Measurements from ENCODE around the gene COL9A1.

The COL9A1 gene

GRCh38 chr6:70285201-70285600 lies 17.7 kb downstream of the COL9A1 start:
- DNase-seq: no peak

GRCh38 chr6:70282919-70283461 lies 19.9 kb downstream of the COL9A1 start:
- no peak for DNase-seq

GRCh38 chr6:70282312-70282918 lies 20.5 kb downstream of the COL9A1 start:
- no peak for DNase-seq

GRCh38 chr6:70281923-70282311 lies 21.0 kb downstream of the COL9A1 start:
- no peak for DNase-seq

- no peak for DNase-seq
These were observed 22.5 kb downstream of the COL9A1 start for GRCh38 chr6:70280400-70280853.

- no peak for DNase-seq
These were observed 25.4 kb downstream of the COL9A1 start for GRCh38 chr6:70277470-70277869.

GRCh38 chr6:70274338-70274737 lies 28.5 kb downstream of the COL9A1 start:
- DNase-seq: no peak

- no peak for DNase-seq
These were observed 30.8 kb downstream of the COL9A1 start for GRCh38 chr6:70272071-70272470.

- peak; percentile 1 for DNase-seq
These were observed 32.4 kb downstream of the COL9A1 start for GRCh38 chr6:70270287-70271005.

GRCh38 chr6:70266142-70266541 lies 36.7 kb downstream of the COL9A1 start:
- DNase-seq: no peak

GRCh38 chr6:70264306-70264705 lies 38.6 kb downstream of the COL9A1 start:
- no peak for DNase-seq

GRCh38 chr6:70258483-70258882 lies 44.4 kb downstream of the COL9A1 start:
- no peak for DNase-seq

GRCh38 chr6:70257768-70258273 lies 45.1 kb downstream of the COL9A1 start:
- DNase-seq: no peak

- no peak for DNase-seq
These were observed 48.1 kb downstream of the COL9A1 start for GRCh38 chr6:70254784-70255183.

GRCh38 chr6:70253923-70254322 lies 49.0 kb downstream of the COL9A1 start:
- no peak for DNase-seq

- no peak for DNase-seq
These were observed 50.3 kb downstream of the COL9A1 start for GRCh38 chr6:70252604-70253003.

GRCh38 chr6:70246118-70246517 lies 56.8 kb downstream of the COL9A1 start:
- DNase-seq: no peak

GRCh38 chr6:70241991-70242420 lies 60.9 kb downstream of the COL9A1 start:
- no peak for DNase-seq

- DNase-seq: no peak
These were observed 61.9 kb downstream of the COL9A1 start for GRCh38 chr6:70241031-70241430.

GRCh38 chr6:70236343-70236742 lies 66.5 kb downstream of the COL9A1 start:
- DNase-seq: no peak

GRCh38 chr6:70234561-70235236 lies 68.2 kb downstream of the COL9A1 start:
- no peak for DNase-seq

GRCh38 chr6:70231311-70231710 lies 71.6 kb downstream of the COL9A1 start:
- no peak for DNase-seq

- DNase-seq: no peak
These were observed 77.8 kb downstream of the COL9A1 start for GRCh38 chr6:70225055-70225454.

GRCh38 chr6:70222439-70222749 lies 80.5 kb downstream of the COL9A1 start:
- no peak for DNase-seq
